ENCODE data around the gene HP1BP3.

GRCh38 chr1:20708057-20708456, 79.0 kb downstream of the HP1BP3 start:
- TF ChIP-seq CREB1 (IDR thresholded peaks at IDR 0.05; ENCODE audit: low read depth) (no peak), RAD21 (IDR thresholded peaks at IDR 0.05; ENCODE audit: low read depth) (no peak), NFIC (IDR thresholded peaks at IDR 0.05) (no peak), EP300 (IDR thresholded peaks at IDR 0.05; ENCODE audit: borderline replicate concordance) (no peak), USF1 (IDR thresholded peaks at IDR 0.05) (no peak), YY1 (IDR thresholded peaks at IDR 0.05; ENCODE audit: low read depth) (no peak), TEAD4 (IDR thresholded peaks at IDR 0.05) (no peak), ZBTB7A (IDR thresholded peaks at IDR 0.05; ENCODE audit: low read depth) (no peak), REST (IDR thresholded peaks at IDR 0.05; ENCODE audit: low read depth) (no peak)
